PFSK-1 (cell line): ENCODE data around the gene STK40.

Experiments
- FOXP2 ChIP-seq: optimal IDR thresholded peaks from 2 replicates; pipeline ENCODE3; 2011; ENCODE audit warnings: borderline replicate concordance, control low read depth, inconsistent platforms; ENCODE audit not compliant: insufficient read depth; ENCODE audit errors: extremely low read length, extremely low read depth
- POLR2AphosphoS5 ChIP-seq: IDR thresholded peaks from 2 replicates; pipeline ENCODE4 v1.6.1; 2012; ENCODE audit warnings: low read depth, mild to moderate bottlenecking, control low read depth, low read length, moderate library complexity
- SIN3A ChIP-seq: IDR thresholded peaks from 2 replicates; pipeline ENCODE4 v1.6.1; 2012; ENCODE audit warnings: mild to moderate bottlenecking, low read length, moderate library complexity, borderline replicate concordance; ENCODE audit not compliant: insufficient read depth
- TAF1 ChIP-seq: IDR thresholded peaks from 2 replicates; pipeline ENCODE4 v1.6.1; 2012; ENCODE audit warnings: low read length, control low read depth, borderline replicate concordance; ENCODE audit not compliant: insufficient read depth
- TF ChIP-seq, protein P1 (sequence below), 2 experiments: IDR thresholded peaks; 2 replicates each; pipeline versions ENCODE4 v1.6.1 to v1.8.0; 2011 to 2012; ENCODE audit warnings: low read depth in 2 of 2, low read length in 2 of 2, control low read depth in 1 of 2, inconsistent platforms in 1 of 2, mild to moderate bottlenecking in 1 of 2, moderate library complexity in 1 of 2; ENCODE audit not compliant: insufficient read depth in 1 of 2

The STK40 gene

GRCh38 chr1:36320291-36320761 is 65.4 kb downstream of the STK40 start:
- TF ChIP-seq SIN3A: no peak
- no peak for TF ChIP-seq TAF1
- no peak for TF ChIP-seq FOXP2
- no peak for TF ChIP-seq POLR2AphosphoS5

GRCh38 chr1:36309397-36309796 is 76.3 kb downstream of the STK40 start:
- TF ChIP-seq, protein P1, sequence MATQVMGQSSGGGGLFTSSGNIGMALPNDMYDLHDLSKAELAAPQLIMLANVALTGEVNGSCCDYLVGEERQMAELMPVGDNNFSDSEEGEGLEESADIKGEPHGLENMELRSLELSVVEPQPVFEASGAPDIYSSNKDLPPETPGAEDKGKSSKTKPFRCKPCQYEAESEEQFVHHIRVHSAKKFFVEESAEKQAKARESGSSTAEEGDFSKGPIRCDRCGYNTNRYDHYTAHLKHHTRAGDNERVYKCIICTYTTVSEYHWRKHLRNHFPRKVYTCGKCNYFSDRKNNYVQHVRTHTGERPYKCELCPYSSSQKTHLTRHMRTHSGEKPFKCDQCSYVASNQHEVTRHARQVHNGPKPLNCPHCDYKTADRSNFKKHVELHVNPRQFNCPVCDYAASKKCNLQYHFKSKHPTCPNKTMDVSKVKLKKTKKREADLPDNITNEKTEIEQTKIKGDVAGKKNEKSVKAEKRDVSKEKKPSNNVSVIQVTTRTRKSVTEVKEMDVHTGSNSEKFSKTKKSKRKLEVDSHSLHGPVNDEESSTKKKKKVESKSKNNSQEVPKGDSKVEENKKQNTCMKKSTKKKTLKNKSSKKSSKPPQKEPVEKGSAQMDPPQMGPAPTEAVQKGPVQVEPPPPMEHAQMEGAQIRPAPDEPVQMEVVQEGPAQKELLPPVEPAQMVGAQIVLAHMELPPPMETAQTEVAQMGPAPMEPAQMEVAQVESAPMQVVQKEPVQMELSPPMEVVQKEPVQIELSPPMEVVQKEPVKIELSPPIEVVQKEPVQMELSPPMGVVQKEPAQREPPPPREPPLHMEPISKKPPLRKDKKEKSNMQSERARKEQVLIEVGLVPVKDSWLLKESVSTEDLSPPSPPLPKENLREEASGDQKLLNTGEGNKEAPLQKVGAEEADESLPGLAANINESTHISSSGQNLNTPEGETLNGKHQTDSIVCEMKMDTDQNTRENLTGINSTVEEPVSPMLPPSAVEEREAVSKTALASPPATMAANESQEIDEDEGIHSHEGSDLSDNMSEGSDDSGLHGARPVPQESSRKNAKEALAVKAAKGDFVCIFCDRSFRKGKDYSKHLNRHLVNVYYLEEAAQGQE (IDR thresholded peaks at IDR 0.05; ENCODE audit: insufficient read depth in 1 of 2, low read depth in 2 of 2, low read length in 2 of 2): no peak
- TF ChIP-seq POLR2AphosphoS5: no peak
- TF ChIP-seq TAF1: no peak
- TF ChIP-seq SIN3A: no peak
- TF ChIP-seq FOXP2: no peak

DNA sequence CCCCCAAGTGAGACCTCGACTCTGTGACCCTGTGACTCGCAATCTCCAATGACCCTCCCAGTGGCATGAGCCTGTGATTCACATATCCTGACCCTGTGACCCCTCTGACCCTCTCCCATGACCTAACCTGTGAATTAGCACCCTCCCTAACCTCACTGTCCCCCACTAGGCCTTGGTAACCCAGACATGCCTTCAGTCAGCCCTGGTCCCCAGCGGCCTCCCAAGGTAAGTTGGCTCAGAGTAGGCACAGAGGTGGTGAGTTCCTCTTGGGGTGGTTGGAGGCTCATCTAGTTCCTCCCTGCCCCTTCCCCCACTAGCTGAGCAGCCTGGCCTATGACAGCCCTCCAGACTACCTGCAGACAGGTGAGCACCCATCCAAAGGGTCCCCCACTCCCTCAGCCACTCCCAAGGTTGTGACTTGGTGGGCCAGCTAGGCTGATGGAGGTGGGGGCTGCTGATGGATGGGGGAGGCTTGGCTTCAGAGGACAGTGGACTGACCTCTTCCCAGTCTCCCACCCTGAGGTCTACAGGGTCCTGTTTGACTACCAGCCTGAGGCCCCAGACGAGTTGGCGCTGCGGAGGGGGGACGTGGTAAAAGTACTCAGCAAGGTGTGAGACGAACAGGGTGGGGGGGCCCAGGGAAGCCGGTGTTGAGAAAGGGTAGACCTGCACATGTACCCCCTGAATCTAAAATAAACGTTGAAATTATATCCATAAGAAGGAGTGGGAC is 78.0 kb downstream of the STK40 start:
- TF ChIP-seq POLR2AphosphoS5 (no peak), TAF1 (no peak), SIN3A (no peak), FOXP2 (no peak)
- TF ChIP-seq, protein P1 (IDR thresholded peaks at IDR 0.05; ENCODE audit: insufficient read depth in 1 of 2, low read depth in 2 of 2, low read length in 2 of 2): no peak

- TF ChIP-seq, protein P1 (IDR thresholded peaks at IDR 0.05; ENCODE audit: insufficient read depth in 1 of 2, low read depth in 2 of 2, low read length in 2 of 2): no peak
- peak; percentile 90 for TF ChIP-seq POLR2AphosphoS5
Measured at GRCh38 chr1:36306902-36307456, 78.7 kb downstream of the STK40 start.

DNA sequence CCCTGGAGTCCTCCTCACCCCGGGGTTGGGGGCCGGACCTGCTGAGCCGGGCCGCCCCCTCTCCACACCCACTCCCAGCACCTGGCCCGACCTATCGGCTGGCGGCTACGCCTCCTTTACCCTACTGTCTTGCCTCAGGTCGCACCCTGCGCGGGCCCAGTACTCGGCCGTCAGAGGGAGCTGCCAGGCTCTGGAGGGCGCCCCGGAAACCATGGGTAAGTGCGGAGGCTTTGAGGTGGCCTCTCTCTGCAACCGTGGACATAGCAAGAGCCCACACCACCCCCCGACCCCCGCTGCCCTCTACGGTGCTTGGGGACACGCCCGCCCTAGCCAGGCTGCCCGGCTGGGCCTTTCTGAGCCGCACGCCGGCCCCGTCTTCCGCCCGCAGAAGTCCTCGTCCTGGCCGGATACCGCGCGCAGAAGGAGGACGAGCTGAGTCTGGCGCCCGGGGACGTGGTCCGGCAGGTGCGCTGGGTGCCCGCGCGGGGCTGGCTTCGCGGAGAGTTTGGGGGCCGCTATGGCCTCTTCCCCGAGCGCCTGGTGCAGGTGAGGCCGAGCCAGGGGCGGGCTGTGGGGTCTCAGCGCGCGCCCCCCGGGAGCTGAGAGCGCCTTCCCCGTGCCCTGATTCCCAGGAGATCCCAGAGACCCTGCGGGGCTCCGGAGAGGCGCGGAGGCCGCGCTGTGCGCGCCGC is 79.4 kb downstream of the STK40 start, which contains the start of gene SH3D21:
TSS of gene SH3D21 (plus strand) at position 159 of the 692 bp plus-strand sequence. CDS start at position 212, 53 bp downstream.
- TF ChIP-seq SIN3A: no peak
- 0 out of 2 replicates have a peak, but pooled peaks have one; percentile 10 for TF ChIP-seq POLR2AphosphoS5

- TF ChIP-seq POLR2AphosphoS5 (0 out of 2 replicates have a peak, but pooled peaks have one; percentile 7), SIN3A (no peak)
Measured at GRCh38 chr1:36305915-36306209, 79.9 kb downstream of the STK40 start.
